ENCODE measurements around the gene CDC42BPA.

The CDC42BPA gene

DNA sequence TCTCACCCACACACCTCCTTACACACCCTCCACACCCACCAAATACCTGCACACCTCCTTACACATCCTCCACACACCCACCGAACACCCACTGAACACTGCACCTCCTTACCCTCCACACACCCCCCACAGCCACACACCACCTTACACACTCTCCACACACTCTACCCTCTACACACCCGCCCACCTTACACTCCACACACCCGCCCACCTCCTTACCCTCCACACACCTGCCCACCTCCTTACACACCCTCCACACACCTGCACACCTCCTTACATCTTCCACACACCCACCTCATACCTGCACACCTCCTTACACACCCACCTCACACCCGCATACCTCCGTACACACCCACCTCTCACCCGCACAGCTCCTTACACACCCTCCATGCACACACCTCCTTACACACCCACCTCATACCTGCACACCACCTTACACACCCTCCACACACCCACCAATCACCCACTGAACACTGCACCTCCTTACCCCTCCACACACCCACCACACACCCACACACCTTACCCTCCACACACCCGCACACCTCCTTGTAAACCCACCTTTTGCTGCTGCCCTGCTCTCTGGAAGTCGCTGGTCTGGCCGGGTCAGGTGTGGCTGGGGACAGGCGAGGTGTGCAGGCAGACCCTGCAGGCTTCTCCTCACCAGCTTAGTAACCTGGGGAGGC lies 339.7 kb downstream of the CDC42BPA start:
- no peak for DNase-seq (ENCODE audit: low read depth)
- TF ChIP-seq, protein P1, sequence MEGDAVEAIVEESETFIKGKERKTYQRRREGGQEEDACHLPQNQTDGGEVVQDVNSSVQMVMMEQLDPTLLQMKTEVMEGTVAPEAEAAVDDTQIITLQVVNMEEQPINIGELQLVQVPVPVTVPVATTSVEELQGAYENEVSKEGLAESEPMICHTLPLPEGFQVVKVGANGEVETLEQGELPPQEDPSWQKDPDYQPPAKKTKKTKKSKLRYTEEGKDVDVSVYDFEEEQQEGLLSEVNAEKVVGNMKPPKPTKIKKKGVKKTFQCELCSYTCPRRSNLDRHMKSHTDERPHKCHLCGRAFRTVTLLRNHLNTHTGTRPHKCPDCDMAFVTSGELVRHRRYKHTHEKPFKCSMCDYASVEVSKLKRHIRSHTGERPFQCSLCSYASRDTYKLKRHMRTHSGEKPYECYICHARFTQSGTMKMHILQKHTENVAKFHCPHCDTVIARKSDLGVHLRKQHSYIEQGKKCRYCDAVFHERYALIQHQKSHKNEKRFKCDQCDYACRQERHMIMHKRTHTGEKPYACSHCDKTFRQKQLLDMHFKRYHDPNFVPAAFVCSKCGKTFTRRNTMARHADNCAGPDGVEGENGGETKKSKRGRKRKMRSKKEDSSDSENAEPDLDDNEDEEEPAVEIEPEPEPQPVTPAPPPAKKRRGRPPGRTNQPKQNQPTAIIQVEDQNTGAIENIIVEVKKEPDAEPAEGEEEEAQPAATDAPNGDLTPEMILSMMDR (conservative IDR thresholded peaks at IDR 0.05; ENCODE audit: control insufficient read depth, insufficient read depth, low read depth, low read length) = no peak
- H3K4me3 ChIP-seq (ENCODE audit: control insufficient read depth, low read depth, low read length) = no peak overlapping the region

DNA sequence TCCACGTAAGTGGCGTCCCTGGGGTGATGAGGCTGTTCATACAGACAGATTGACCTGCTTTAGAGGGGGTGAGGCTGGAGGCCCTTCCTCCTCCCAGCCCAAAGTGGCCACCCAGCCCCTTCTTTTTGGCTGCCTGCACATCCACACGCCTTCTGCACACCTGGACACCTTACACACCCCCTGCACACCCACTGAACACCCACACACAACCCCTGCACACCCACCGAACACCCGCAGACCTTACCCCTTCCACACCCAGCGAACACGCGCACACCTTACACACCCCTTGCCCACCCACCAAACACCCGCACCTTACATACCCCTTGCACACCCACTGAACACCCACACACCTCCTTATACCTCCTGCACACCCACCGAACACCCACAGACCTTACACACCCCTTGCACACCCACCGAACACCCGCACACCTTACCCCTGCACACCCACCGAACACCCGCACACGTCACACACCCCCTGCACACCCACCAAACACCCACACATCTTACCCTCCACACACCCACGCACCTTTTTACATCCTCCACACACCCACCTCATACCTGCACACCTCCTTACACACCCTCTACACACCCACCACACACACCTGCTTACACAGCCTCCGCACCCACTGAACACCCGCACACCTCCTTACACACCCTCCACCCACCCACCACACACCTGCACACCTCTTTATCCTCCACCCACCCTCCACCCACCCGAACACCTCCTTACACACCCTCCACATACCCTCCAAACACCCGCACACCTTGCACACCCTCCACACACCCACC lies 340.5 kb downstream of the CDC42BPA start:
- TF ChIP-seq, protein P1 (conservative IDR thresholded peaks at IDR 0.05; ENCODE audit: control insufficient read depth, insufficient read depth, low read depth, low read length) = no peak
- no peak overlapping the region for H3K4me3 ChIP-seq (ENCODE audit: control insufficient read depth, low read depth, low read length)
- no peak for DNase-seq (ENCODE audit: low read depth)

DNA sequence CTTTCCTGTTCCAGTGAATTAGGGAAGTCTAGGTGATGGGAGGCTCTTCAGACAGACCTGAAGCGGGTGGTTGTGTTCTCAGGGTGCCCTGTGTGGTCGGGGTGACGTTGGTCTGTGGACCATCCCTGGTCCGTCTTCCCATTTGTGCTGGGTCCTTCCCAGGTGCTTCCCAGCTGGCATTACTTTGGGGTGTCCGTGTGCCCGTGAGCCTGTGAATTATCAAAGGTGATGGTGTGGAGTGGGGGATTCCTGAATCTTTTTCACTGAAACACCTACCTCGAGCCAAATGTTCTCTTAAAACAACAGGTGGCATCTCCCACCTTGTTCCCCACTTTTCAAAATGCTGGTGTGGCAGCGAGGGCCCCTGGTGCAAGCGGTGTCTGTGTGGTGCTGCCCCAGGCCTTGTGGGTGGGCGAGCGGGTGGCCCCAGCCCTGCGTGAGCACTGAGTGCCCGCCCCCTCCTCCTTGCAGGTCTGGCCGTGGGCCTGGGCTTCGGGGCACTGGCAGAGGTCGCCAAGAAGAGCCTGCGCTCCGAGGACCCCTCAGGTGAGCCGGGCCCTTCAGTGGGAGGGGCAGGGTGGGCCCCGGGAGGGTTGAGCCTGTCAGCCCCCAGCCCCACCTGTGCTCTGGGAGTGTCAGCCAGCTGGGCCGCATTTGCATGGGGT lies 341.2 kb downstream of the CDC42BPA start:
- no peak for DNase-seq (ENCODE audit: low read depth)
- TF ChIP-seq, protein P1 (conservative IDR thresholded peaks at IDR 0.05; ENCODE audit: control insufficient read depth, insufficient read depth, low read depth, low read length) = no peak
- no peak overlapping the region for H3K4me3 ChIP-seq (ENCODE audit: control insufficient read depth, low read depth, low read length)

DNA sequence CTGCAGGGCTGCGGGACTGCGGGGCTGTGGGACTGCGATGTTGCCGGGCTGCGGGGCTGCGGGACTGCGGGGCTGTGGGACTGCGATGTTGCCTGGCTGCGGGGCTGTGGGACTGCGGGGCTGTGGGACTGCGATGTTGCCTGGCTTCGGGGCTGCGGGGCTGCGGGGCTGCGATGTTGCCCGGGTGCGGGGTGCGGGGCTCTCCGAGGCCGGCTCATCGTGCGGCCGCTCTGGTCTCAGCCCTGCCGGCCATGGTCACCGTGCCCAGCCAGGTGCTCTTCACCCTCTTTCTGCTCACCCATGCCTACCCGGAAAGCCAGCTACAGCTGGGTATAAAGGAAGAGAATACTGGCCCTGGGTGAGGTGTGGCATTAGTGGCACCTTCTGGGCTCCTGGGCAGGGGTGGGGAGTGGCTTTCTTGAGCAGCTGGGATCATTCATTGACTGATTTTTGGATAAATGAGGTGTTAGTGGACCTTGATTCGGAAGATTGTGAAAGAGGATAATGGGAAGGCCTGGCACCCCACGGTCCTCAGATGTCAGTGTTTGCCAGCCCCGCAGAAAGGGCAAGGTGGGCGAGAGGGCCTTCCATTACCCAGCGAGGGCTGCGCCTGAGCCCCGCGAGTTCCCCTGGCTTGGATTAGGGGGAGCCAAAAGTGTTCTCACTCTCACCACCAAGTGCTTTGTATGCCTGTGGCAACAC lies 341.9 kb downstream of the CDC42BPA start:
- TF ChIP-seq, protein P1 (conservative IDR thresholded peaks at IDR 0.05; ENCODE audit: control insufficient read depth, insufficient read depth, low read depth, low read length) = no peak
- H3K4me3 ChIP-seq (ENCODE audit: control insufficient read depth, low read depth, low read length) = no peak overlapping the region
- DNase-seq (ENCODE audit: low read depth) = no peak

DNA sequence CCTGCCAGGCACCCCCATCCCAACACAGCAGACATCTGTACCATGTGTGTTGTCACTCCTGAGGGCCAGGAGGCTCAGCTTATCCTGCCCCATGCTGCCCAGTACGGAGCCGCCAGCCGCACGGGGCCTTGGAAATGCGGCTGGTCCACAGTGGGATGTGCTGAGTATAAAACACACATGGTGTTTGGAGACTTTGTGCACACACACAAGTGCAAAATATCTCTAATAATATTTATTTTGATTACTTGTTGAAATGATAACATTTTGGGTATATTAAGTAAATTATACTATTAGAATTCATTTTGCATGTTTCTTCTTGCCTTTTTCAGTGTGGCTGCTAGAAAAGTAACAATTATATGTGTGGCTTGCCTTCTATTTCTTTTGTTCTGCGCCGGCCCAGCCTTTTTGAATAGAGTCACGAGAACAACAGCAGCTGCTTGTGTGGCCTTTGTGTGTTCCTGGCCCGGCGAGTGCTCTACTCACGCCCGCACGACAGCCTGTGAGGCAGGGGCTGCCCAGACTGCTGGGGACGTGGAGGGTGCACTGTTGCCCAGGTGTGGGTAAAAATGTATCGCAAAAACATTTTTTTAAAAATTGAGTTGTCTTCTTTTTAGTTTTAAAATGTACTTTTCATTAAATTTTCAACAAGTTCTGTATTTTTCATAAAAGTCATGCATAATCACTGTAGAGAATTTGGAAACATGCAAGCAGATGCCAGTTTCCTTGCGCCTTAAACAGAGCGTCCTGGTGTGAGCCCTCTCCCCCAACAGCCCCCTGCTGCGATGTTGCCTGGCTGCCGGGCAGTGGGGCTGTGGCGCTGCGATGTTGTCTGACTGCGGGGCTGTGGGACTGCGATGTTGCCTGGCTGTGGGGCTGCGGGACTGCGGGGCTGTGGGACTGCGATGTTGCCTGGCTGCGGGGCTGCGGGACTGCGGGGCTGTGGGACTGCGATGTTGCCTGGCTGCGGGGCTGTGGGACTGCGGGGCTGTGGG lies 342.7 kb downstream of the CDC42BPA start:
- DNase-seq (ENCODE audit: low read depth) = no peak
- TF ChIP-seq, protein P1 (conservative IDR thresholded peaks at IDR 0.05; ENCODE audit: control insufficient read depth, insufficient read depth, low read depth, low read length) = no peak
- no peak overlapping the region for H3K4me3 ChIP-seq (ENCODE audit: control insufficient read depth, low read depth, low read length)
